RWPE1 (cell line): ENCODE results near the gene KATNB1.
A peak's percentile ranks its signal among the peaks of the same experiment; 100 is the strongest.

Source experiments
- CTCF ChIA-PET: fragments of 350-600 bp; sonication (Branson Sonifier 250); formaldehyde crosslinking; extraction: SDS; loops from one replicate; lab custom pipeline; 2021; lab: Yijun Ruan, JAX
- POLR2A ChIA-PET: fragments of 400-600 bp; formaldehyde crosslinking; extraction: SDS; loops from one replicate; lab custom pipeline; 2020; ENCODE audit warnings: antibody characterized with exemption; ENCODE audit not compliant: low non-redundant PET; lab: Yijun Ruan, JAX
- DNase-seq: peaks from one replicate; pipeline ENCODE4 v3.0.0; 2012; ENCODE audit warnings: low spot score
- H3K27ac ChIP-seq: fragments of 450-650 bp; 2 replicates; pipeline ENCODE4 v1.5.1; 2017
- TF ChIP-seq, protein P1 (sequence below): fragments of 450-650 bp; conservative IDR thresholded peaks from 2 replicates; pipeline ENCODE4 v1.5.1; 2017; ENCODE audit warnings: low read depth, mild to moderate bottlenecking

KATNB1 gene

DNA sequence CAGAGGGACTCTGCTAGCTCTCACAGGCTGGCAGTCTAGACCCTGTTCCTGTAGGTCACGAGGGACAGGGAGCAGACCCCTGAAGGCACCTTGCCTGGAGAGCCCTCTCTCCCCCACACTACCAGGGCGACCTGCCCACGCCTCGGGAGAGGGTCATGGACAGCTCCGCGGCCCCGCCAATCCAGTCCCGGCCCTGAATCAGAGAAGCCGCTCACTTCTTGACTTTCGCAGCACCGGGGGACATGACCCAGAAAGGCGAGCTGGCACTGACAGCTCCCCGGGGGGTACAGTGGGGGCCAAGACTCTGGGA is 61.6 kb downstream of the KATNB1 start:
- peak overlapping the region; percentile 90 for H3K27ac ChIP-seq
- TF ChIP-seq, protein P1, sequence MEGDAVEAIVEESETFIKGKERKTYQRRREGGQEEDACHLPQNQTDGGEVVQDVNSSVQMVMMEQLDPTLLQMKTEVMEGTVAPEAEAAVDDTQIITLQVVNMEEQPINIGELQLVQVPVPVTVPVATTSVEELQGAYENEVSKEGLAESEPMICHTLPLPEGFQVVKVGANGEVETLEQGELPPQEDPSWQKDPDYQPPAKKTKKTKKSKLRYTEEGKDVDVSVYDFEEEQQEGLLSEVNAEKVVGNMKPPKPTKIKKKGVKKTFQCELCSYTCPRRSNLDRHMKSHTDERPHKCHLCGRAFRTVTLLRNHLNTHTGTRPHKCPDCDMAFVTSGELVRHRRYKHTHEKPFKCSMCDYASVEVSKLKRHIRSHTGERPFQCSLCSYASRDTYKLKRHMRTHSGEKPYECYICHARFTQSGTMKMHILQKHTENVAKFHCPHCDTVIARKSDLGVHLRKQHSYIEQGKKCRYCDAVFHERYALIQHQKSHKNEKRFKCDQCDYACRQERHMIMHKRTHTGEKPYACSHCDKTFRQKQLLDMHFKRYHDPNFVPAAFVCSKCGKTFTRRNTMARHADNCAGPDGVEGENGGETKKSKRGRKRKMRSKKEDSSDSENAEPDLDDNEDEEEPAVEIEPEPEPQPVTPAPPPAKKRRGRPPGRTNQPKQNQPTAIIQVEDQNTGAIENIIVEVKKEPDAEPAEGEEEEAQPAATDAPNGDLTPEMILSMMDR = no peak
- DNase-seq = no peak
- ChIA-PET CTCF (interaction anchor here (1.4 kb wide), 1 partner anchor 66 kb away, joined by 9 read pairs; no protein-coding TSS in a partner anchor), POLR2A (interaction anchor here (1.2 kb wide), 1 partner anchor 13 kb away, joined by 4 read pairs; no protein-coding TSS in a partner anchor)

DNA sequence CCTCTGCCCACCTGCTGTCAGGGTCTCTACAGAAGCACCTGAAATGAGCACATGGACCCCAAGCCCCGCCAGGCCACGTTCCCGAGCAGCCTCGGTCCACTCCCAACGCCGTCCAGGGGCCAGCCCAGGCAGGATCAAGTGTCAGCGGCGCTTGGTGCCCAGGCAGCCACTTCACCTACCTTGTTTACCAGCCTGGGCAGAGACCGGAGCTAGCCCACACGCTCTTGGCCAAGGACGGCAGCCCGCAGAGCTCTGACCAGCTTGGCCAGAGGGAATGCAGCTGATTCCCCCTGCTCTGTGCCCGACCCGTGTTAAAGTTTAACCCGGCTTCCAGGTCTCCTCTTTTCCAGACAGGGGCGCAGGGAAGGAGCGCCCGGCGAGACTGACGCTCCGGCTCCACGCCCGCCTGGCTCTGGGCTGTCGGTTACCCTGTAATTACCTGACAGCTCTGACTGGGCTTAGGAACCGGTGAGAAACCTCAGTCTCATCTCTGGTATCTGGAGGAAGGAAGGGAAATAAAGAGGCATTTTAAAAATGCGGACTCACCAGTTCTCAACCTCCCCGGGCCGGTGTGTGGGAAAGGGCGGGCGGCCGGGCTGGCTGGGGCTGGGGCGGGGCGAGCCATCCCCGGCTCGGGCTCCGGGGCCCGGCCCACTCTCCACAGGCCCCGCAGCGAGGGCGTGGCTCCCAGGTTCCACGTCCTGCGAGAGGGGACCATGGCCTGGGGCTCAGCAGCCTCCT is 62.1 kb downstream of the KATNB1 start:
- H3K27ac ChIP-seq = peak overlapping the region; percentile 90
- CTCF ChIA-PET = interaction anchor here (0.6 to 1.4 kb wide), 3 partner anchors 62 to 386 kb away, joined by 3 to 9 read pairs (median 3); partner anchors contain the start of gene KATNB1

DNA sequence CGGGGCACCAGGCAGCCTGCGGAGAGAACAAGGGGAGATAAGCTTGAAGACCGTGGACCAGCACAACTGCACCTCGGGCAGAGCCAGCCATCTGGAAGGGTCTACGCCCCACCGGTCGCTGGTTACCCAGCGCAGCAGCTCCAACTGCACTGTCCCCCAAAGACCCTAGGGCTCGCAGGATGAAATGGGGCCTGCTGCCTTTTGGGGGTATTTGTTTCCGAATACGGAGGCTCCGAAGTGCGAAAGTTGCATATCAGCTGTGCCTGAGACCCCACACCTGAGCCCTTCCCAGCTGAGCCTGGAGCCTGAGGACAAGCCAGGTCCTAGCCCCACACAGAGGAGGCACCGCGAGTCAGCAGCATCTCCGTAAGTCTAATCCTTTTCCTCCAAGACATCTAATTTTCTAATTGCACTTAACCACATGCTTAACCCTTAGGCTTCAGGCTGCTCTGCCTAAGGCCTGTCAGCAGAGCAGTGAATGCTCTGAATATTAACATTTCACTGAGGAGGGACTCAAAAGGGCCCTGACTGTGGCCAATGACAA is 62.8 kb downstream of the KATNB1 start:
- TF ChIP-seq, protein P1 = no peak
- peak overlapping the region; percentile 90 for H3K27ac ChIP-seq
- ChIA-PET CTCF (interaction anchor here (0.6 to 1.4 kb wide), 2 partner anchors 63 to 65 kb away, joined by 3 to 9 read pairs; partner anchors contain the start of gene KATNB1), POLR2A (interaction anchor here (1.2 kb wide), 1 partner anchor 12 kb away, joined by 4 read pairs; no protein-coding TSS in a partner anchor)
- no peak for DNase-seq

More for the DNA sequence above, 62.1 kb downstream of the KATNB1 start:
- DNase-seq = peak; percentile 70
- TF ChIP-seq, protein P1 = no peak
- POLR2A ChIA-PET = interaction anchor here (1.2 kb wide), 1 partner anchor 12 kb away, joined by 4 read pairs; no protein-coding TSS in a partner anchor

DNA sequence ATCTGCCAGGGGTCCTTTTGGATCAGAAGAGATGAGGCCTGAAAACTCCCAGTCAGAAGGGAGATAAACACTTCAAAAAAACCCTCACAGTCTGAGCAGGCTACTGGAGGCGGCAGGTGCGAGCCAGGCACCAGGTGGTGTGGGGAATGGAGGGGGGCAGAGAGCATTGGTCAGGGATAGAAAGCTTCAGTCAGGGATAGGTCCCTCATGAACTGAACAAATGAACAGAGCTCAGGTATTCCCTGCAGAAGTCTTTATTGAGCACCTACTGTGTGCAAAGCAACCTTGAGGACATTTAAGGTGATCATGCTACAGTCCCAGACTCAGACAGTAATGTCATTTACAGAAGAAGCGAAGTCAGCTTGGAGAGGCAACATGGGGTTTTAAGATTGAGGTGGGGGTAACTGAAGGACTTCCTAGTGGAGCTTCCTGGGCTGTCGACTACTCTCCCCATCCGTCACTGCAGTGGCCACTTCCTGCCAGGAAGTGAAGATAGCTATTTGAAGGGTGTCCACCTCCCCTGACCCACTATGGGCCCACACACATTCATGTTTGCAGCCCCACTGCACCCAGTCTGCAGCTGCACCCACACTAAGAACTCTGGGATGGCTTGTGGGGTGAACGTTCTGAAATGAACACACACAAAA is 63.5 kb downstream of the KATNB1 start:
- TF ChIP-seq, protein P1 = no peak

DNA sequence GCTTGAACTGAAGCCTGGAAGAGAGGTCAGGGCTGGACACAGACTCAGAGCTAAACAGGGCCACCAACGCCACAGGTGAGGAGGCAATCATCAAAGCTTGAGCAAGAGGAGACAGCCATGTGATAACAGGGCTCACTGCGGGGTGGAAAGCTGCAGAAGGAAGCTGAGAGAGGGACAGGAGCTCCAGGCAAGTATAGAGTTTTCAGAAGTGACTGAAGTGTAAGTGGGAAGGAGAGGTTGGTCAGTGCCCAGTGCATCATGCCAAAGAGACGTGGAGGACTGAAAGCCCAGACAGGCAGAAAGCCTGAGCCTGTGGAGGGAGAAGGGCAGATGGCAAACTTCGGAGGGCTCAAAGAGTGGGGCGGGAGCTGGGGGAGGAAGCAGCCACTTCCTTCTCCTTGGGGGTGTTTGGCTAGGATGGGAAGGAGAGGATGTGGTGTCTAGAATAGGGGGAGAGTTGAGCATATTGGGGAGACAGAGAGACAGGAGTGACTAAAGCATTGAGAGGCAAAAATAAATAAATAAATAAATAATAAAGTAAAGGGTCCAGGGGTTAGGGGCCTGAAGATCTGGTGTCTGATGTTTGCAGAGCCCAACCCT is 64.1 kb downstream of the KATNB1 start:
- peak overlapping the region; percentile 90 for H3K27ac ChIP-seq
- POLR2A ChIA-PET = interaction anchor here (0.6 kb wide), 1 partner anchor 17 kb away, joined by 3 read pairs; no protein-coding TSS in a partner anchor
- TF ChIP-seq, protein P1 = no peak
- no peak for DNase-seq
- CTCF ChIA-PET = interaction anchor here (0.7 kb wide), 2 partner anchors 64 to 67 kb away, joined by 3 read pairs; no protein-coding TSS in a partner anchor

More for the DNA sequence above, 63.5 kb downstream of the KATNB1 start:
- POLR2A ChIA-PET = interaction anchor here (0.6 kb wide), 1 partner anchor 16 kb away, joined by 3 read pairs; no protein-coding TSS in a partner anchor
- peak overlapping the region; percentile 90 for H3K27ac ChIP-seq
- DNase-seq = no peak
- CTCF ChIA-PET = interaction anchor here (0.7 kb wide), 2 partner anchors 65 to 67 kb away, joined by 3 read pairs; no protein-coding TSS in a partner anchor
